K562 (cell line): ENCODE measurements around the gene STEAP3. TPM values are rescaled to one million over a fixed set of nuclear protein-coding genes. Genes with fewer than 3 reads are reported as not detected.

Experiments used
- ATAC-seq: fragments of 200-7000 bp; cut with Tn5 transposase; 3 replicates; pipeline ENCODE4 v1.9.1; 2020; ENCODE audit warnings: moderate library complexity
- BruUV-seq: library from RNA; stranded (reverse); fragments of 400-500 nt; replicated peaks from 2 replicates; lab custom pipeline; 2021; lab: Mats Ljungman, UMichigan
- CTCF ChIA-PET: fragments of 300-600 bp; formaldehyde crosslinking; extraction: SDS; loops from one replicate; lab custom pipeline; 2021; ENCODE audit warnings: low intra/inter-chr PET ratio; lab: Yijun Ruan, JAX
- POLR2A ChIA-PET: fragments of 300-600, 350-650 bp; sonication (Branson Sonifier 250); formaldehyde crosslinking; extraction: SDS; loops from one replicate; lab custom pipeline; 2021; ENCODE audit warnings: antibody characterized with exemption, inconsistent platforms; lab: Yijun Ruan, JAX
- DNase-seq, 4 experiments: peaks; one replicate each; pipeline versions ENCODE4 v3.0.0 to v3.0.0-alpha.2; 2011 to 2018; ENCODE audit warnings: low spot score in 3 of 4, mixed read lengths in 3 of 4; ENCODE audit errors: extremely low read depth in 1 of 4
- FAIRE-seq: peaks from 2 replicates; lab custom pipeline; 2011; peaks lifted over from hg19 to GRCh38; lab: Jason Lieb, UNC
- H2AFZ ChIP-seq: 2 replicates; pipeline ENCODE4 v1.6.0; 2011; ENCODE audit warnings: low read depth, low read length, control low read depth, inconsistent platforms
- H3K27ac ChIP-seq: fragments of 200-600 bp; 3 replicates; pipeline ENCODE4 v1.8.0; 2011; ENCODE audit warnings: low read depth, mild to moderate bottlenecking, control low read depth, inconsistent platforms, low read length, moderate library complexity, mixed read lengths; ENCODE audit errors: extremely low read depth
- H3K27me3 ChIP-seq, 2 experiments: fragments of 300-600 bp in 1 of 2; 2 replicates in 1 of 2; 3 replicates in 1 of 2; pipeline versions ENCODE4 v1.6.0 to v1.8.0; 2011; ENCODE audit warnings: inconsistent platforms in 2 of 2, low read length in 2 of 2, mild to moderate bottlenecking in 1 of 2, mixed read lengths in 1 of 2, moderate library complexity in 1 of 2; ENCODE audit not compliant: control insufficient read depth in 2 of 2, insufficient read depth in 2 of 2
- H3K36me3 ChIP-seq: fragments of 300-600 bp; 3 replicates; pipeline ENCODE4 v1.8.0; 2011; ENCODE audit warnings: mild to moderate bottlenecking, low read length, inconsistent platforms; ENCODE audit not compliant: control insufficient read depth, insufficient read depth
- H3K4me1 ChIP-seq, 2 experiments: fragments of 200-600 bp in 1 of 2; replicated peaks in 1 of 2; 2 replicates in 1 of 2; 3 replicates in 1 of 2; pipeline versions ENCODE4 v1.5.1 to v1.8.0; 2011; ENCODE audit warnings: inconsistent platforms in 2 of 2, low read length in 2 of 2, mild to moderate bottlenecking in 1 of 2, mixed read lengths in 1 of 2, moderate library complexity in 1 of 2; ENCODE audit not compliant: control insufficient read depth in 2 of 2, insufficient read depth in 2 of 2
- H3K4me2 ChIP-seq: 2 replicates; pipeline ENCODE4 v1.6.1; 2011; ENCODE audit warnings: low read length, control low read depth, inconsistent platforms, mixed read lengths; ENCODE audit not compliant: insufficient read depth
- H3K4me3 ChIP-seq: fragments of 200-600 bp; sonication (generic), shearing (Covaris generic); 2 replicates; pipeline ENCODE4 v1.5.1; 2016; ENCODE audit warnings: control low read depth, inconsistent platforms
- H3K79me2 ChIP-seq: fragments of 200-600 bp; 3 replicates; pipeline ENCODE4 v1.8.0; 2011; ENCODE audit warnings: low read length, inconsistent platforms; ENCODE audit not compliant: control insufficient read depth, insufficient read depth
- H3K9ac ChIP-seq, 2 experiments: 2 replicates each; pipeline versions ENCODE4 v1.6.0 to v1.6.1; 2011; ENCODE audit warnings: low read depth in 2 of 2, low read length in 2 of 2, control low read depth in 1 of 2, inconsistent platforms in 1 of 2, mild to moderate bottlenecking in 1 of 2, mixed read lengths in 1 of 2; ENCODE audit not compliant: insufficient read depth in 1 of 2
- H3K9me1 ChIP-seq: one replicate; pipeline ENCODE4 v1.6.0; 2011; ENCODE audit warnings: inconsistent platforms, mild to moderate bottlenecking, low read length, moderate library complexity; ENCODE audit not compliant: control insufficient read depth, insufficient read depth
- H3K9me3 ChIP-seq: replicated peaks from 2 replicates; pipeline ENCODE4 v1.5.1; 2011; ENCODE audit warnings: low read depth, low read length, inconsistent platforms; ENCODE audit not compliant: control insufficient read depth, insufficient read depth
- H4K20me1 ChIP-seq: replicated peaks from 2 replicates; pipeline ENCODE4 v1.6.1; 2011; ENCODE audit warnings: low read length, inconsistent platforms, mixed read lengths; ENCODE audit not compliant: control insufficient read depth, insufficient read depth
- ATF7 ChIP-seq: fragments of 450-650 bp; IDR thresholded peaks from 2 replicates; pipeline ENCODE4 v1.7.1; 2014; ENCODE audit warnings: mild to moderate bottlenecking, moderate library complexity
- CEBPB ChIP-seq: fragments of 450-650 bp; IDR thresholded peaks from 2 replicates; pipeline ENCODE4 v1.6.1; 2016; ENCODE audit warnings: missing genetic modification characterization, missing compliant biosample characterization
- CEBPG ChIP-seq, 3 experiments: fragments of 200-800 bp in 1 of 3; sonication (Bioruptor generic) in 1 of 3; sonication (generic) in 1 of 3; formaldehyde crosslinking in 1 of 3; IDR thresholded peaks in 2 of 3; conservative IDR thresholded peaks in 1 of 3; 2 replicates each; pipeline versions ENCODE4 v1.6.1 to v1.8.0; 2016 to 2022; ENCODE audit warnings: missing compliant biosample characterization in 2 of 3, missing genetic modification characterization in 2 of 3, mild to moderate bottlenecking in 1 of 3, missing genetic modification reagents in 1 of 3
- CXXC5 ChIP-seq: fragments of 250-450 bp; sonication (Bioruptor Pico); IDR thresholded peaks from 2 replicates; pipeline ENCODE4 v1.8.0; 2022; ENCODE audit warnings: inconsistent platforms, mild to moderate bottlenecking, moderate library complexity
- ETV5 ChIP-seq: sonication (generic); formaldehyde crosslinking; IDR thresholded peaks from 2 replicates; pipeline ENCODE4 v1.4.0; 2020; ENCODE audit warnings: low read depth, mild to moderate bottlenecking, missing genetic modification reagents
- MYC ChIP-seq, 2 experiments: fragments of 250-450 bp in 1 of 2; sonication (Bioruptor Pico) in 1 of 2; IDR thresholded peaks; 2 replicates each; pipeline versions ENCODE4 v1.5.1 to v1.6.1; 2012 to 2021; ENCODE audit warnings: low read depth in 2 of 2, borderline replicate concordance in 1 of 2, improper control_type of control experiment in 1 of 2, low read length in 1 of 2, mild to moderate bottlenecking in 1 of 2, moderate library complexity in 1 of 2
- TCF7 ChIP-seq: sonication (generic); IDR thresholded peaks from 2 replicates; pipeline ENCODE4 v1.6.1; 2016; ENCODE audit warnings: antibody characterized with exemption, borderline replicate concordance
- WGBS: fragments of 100-300 bp; shearing (Covaris generic); methylation state at CpG from one replicate; pipeline ENCODE4 v1.1.6; 2016; ENCODE audit warnings: low coverage, mixed read lengths; ENCODE audit not compliant: insufficient coverage; ENCODE audit errors: missing lambda C conversion rate; 5-methylcytosine and 5-hydroxymethylcytosine counted together
- in situ Hi-C: fragments of 300-500 bp; cut with MboI; formaldehyde crosslinking; loops from 4 replicates; pipeline ENCODE4 v1.15.0; 2018; ENCODE audit warnings: inconsistent platforms, mixed read lengths
- intact Hi-C: fragments of 100-400 bp; cut with micrococcal nuclease; formaldehyde crosslinking; loops from 2 replicates; pipeline ENCODE4 v1.14.2; 2022
- polyA plus RNA-seq, 8 experiments: library from polyadenylated mRNA; depleted of rRNA in 4 of 8; stranded (reverse) in 5 of 8; unstranded in 3 of 8; fragments of >200 nt; fragmentation: Nextera tagmentation in 2 of 8; fragmentation: Illumina TruSeq in 1 of 8; extraction: Ambion mirVana in 2 of 8; extraction: Trizol in 1 of 8; gene quantifications; 2 replicates each; pipeline versions ENCODE4 v1.2.1 to v1.2.3, GENCODE V29; 2011 to 2014; ENCODE audit warnings: inconsistent platforms in 1 of 8, missing spikeins in 1 of 8
- total RNA-seq, 7 experiments: library from RNA; depleted of rRNA in 6 of 7; stranded (reverse); fragments of >200 nt in 6 of 7; fragmentation: Illumina TruSeq in 2 of 7; extraction: Trizol in 2 of 7; gene quantifications; 2 replicates each; pipeline versions ENCODE4 v1.2.1 to v1.2.3, GENCODE V29; 2011 to 2021; ENCODE audit warnings: low replicate concordance in 1 of 7
- TF ChIP-seq, protein P1 (sequence below): fragments of 450-650 bp; formaldehyde crosslinking; IDR thresholded peaks from 2 replicates; pipeline ENCODE4 v1.4.0; 2020; ENCODE audit warnings: mild to moderate bottlenecking, mixed read lengths
- TF ChIP-seq, protein P2 (sequence below): fragments of 450-650 bp; formaldehyde crosslinking; IDR thresholded peaks from 2 replicates; pipeline ENCODE4 v1.4.0; 2022; ENCODE audit warnings: mild to moderate bottlenecking, moderate library complexity
- TF ChIP-seq, protein P3 (sequence below), 2 experiments: fragments of 450-650 bp in 1 of 2; sonication (generic) in 1 of 2; formaldehyde crosslinking in 1 of 2; IDR thresholded peaks in 1 of 2; conservative IDR thresholded peaks in 1 of 2; 2 replicates each; pipeline versions ENCODE4 v1.6.1 to v1.8.1; 2016 to 2023; ENCODE audit warnings: mild to moderate bottlenecking in 2 of 2, moderate library complexity in 2 of 2, inconsistent platforms in 1 of 2, missing genetic modification reagents in 1 of 2

STEAP3 gene
- total and polyA plus RNA-seq, 9 of the 15 experiments (the other 6 are each of a cell fraction or from before 2014, with no cell fraction given): 1.8 to 31.6 (median 9.0) TPM

DNA sequence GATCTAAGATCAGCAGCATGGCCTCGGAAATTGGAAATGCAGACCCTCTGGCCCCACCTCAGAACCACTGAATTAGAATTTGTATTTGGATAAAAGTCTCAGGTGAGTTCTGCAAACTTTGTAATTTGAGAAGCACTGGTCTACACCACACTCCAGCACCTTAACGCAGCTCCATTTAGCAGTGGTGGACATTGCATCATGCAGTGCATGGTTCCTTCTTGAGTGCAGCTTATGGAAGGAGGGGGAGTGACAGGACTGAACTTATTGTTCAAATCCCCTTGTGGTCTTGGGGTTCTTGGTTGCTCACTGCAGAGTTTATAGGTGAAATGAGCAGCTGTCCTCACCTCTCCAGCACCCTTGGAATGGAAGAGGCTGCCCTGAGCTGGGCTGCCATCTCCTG, 17.4 kb upstream of the STEAP3 start:
- intact Hi-C loops: no loop called here
- Histone ChIP-seq H3K27me3 (peaks cover 10 to 34% of the 10 kb centered on the region in 2 experiments; a peak in 4 of 5 replicates), H3K9ac (no peak overlapping the region), H3K79me2 (no peaks in the 10 kb centered on the region), H3K4me1 (no peaks in the 10 kb centered on the region), H2AFZ (no peak overlapping the region), H3K9me3 (no peaks in the 10 kb centered on the region), H3K4me2 (no peak overlapping the region), H4K20me1 (no peaks in the 10 kb centered on the region), H3K36me3 (no peaks in the 10 kb centered on the region), H3K9me1 (no peaks in the 10 kb centered on the region), H3K27ac (no peak overlapping the region)
- 13% methylated on average over 2 of the region's 2 CpGs for WGBS
- FAIRE-seq (no peak), ATAC-seq (peak; percentile 73), DNase-seq (no peak)
- no TSS peak for BruUV-seq
- ChIA-PET POLR2A (interaction anchor here (0.6 to 1.1 kb wide), 3 partner anchors 14 to 1251 kb away, joined by 3 to 4 read pairs (median 3); no protein-coding TSS in a partner anchor), CTCF (no interaction called here)
- in situ Hi-C loops: no loop called here
- TF ChIP-seq, protein P1, sequence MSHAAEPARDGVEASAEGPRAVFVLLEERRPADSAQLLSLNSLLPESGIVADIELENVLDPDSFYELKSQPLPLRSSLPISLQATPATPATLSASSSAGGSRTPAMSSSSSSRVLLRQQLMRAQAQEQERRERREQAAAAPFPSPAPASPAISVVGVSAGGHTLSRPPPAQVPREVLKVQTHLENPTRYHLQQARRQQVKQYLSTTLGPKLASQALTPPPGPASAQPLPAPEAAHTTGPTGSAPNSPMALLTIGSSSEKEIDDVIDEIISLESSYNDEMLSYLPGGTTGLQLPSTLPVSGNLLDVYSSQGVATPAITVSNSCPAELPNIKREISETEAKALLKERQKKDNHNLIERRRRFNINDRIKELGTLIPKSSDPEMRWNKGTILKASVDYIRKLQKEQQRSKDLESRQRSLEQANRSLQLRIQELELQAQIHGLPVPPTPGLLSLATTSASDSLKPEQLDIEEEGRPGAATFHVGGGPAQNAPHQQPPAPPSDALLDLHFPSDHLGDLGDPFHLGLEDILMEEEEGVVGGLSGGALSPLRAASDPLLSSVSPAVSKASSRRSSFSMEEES: no peak
- TF ChIP-seq, protein P2, sequence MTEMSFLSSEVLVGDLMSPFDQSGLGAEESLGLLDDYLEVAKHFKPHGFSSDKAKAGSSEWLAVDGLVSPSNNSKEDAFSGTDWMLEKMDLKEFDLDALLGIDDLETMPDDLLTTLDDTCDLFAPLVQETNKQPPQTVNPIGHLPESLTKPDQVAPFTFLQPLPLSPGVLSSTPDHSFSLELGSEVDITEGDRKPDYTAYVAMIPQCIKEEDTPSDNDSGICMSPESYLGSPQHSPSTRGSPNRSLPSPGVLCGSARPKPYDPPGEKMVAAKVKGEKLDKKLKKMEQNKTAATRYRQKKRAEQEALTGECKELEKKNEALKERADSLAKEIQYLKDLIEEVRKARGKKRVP (CRISPR knock-in tag): peak; percentile 70
- TF ChIP-seq TCF7 (no peak), CEBPG (CRISPR knock-in tag; IDR thresholded peaks at IDR 0.05) (peak; percentile 89), CEBPG (tag; conservative IDR thresholded peaks at IDR 0.05 in 1 of 2, IDR thresholded peaks at IDR 0.05 in 1 of 2) (peak; percentile 66 to 85), CEBPB (tag) (peak; percentile 48), ETV5 (CRISPR knock-in tag) (no peak), CXXC5 (0 out of 2 replicates have a peak, but pooled peaks have one; percentile 24), MYC (IDR thresholded peaks at IDR 0.05; ENCODE audit: low read depth, low read length) (peak; percentile 47; the same call in 1 of the 2 replicates), MYC (CRISPR knock-in tag; IDR thresholded peaks at IDR 0.05; ENCODE audit: borderline replicate concordance, low read depth) (no peak), ATF7 (peak; percentile 20; the same call in 1 of the 2 replicates)
- TF ChIP-seq, protein P3, sequence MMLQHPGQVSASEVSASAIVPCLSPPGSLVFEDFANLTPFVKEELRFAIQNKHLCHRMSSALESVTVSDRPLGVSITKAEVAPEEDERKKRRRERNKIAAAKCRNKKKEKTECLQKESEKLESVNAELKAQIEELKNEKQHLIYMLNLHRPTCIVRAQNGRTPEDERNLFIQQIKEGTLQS (IDR thresholded peaks at IDR 0.05): peak; percentile 77; the same call in 1 of the 2 replicates
- TF ChIP-seq, protein P3 (CRISPR knock-in tag; conservative IDR thresholded peaks at IDR 0.05): no peak
- TF ChIP-seq, all 486 proteins: peak for 7
- H3K4me3 ChIP-seq: no peak overlapping the region
